ENCODE results near the gene AOC1. TPM values are rescaled to one million over a fixed set of nuclear protein-coding genes. Genes with fewer than 3 reads are reported as not detected.

The AOC1 gene
- total RNA-seq, 2 experiments from 2014 or later = not detected

DNA sequence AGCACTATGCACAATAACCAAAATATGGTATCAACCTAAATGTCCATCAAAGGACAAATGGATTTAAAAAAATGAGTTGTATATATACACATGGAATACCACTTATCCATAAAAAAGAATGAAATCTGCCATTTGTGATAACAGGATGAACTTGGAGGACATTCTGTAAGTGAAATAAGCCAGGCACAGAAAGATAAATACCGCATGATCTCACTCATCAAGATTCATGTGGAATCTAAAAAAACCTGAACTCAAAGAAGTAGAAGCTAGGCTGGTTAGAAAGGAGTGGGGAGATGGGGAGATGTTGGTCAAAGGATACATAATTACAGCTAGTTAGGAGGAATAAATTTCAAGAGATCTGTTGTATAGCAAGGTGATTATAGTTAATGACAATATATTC, 17.3 kb upstream of the AOC1 start:
- no peak overlapping the region for H3K4me3 ChIP-seq (ENCODE audit: low read length)
- POLR2A ChIA-PET = no interaction called here

DNA sequence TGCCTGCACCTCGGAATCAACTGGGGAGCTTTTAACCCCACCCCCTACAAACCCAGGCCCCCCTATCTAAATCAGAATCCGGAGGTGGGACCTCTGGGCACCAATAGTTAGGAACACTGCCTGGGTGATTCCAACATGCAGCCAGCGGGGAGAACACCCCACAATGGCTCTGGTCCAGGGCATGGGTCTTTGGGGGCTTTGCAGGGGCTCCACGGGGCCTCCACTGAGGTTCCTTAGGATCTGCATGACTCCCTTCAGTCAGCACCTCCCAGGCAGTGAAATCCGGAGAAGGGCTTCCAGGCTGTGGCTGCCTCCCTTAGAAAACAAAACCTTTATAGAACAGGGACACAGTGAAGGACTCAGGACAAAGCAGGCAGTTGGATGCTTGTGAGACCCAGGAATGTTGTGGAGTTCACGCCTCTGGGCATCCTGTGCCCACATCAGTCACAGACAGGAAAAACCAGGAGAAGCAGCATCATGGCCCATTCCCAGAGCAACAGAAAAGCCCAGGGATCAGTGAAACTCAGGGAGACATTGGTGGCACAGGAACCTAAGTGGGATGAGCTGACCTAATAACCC, 16.5 kb upstream of the AOC1 start:
- no peak overlapping the region for H3K4me3 ChIP-seq (ENCODE audit: low read length)
- H3K4me1 ChIP-seq (ENCODE audit: insufficient read depth, low read length) = no peaks in the 10 kb centered on the region
- intact Hi-C loops (cut with DNase I, micrococcal nuclease) = no loop called here
- peaks cover 11 to 13% of the 10 kb centered on the region in 2 experiments for H3K27me3 ChIP-seq (ENCODE audit: control insufficient read depth in 1 of 2, insufficient read depth in 2 of 2, low read length in 2 of 2)
- H3K9me3 ChIP-seq (ENCODE audit: control insufficient read depth in 1 of 2, insufficient read depth in 1 of 2, low read length in 2 of 2) = no peaks in the 10 kb centered on the region
- no peak overlapping the region for H3K27ac ChIP-seq (ENCODE audit: low read depth in 1 of 2, low read length in 2 of 2)
- Mint-ChIP-seq H3K27ac (no peak overlapping the region), H3K4me1 (ENCODE audit: low read depth) (no peaks in the 10 kb centered on the region), H3K27me3 (peaks cover 31% of the 10 kb centered on the region), H3K9me3 (no peaks in the 10 kb centered on the region), H3K36me3 (ENCODE audit: low read depth) (no peaks in the 10 kb centered on the region), H3K4me3 (no peak overlapping the region)
- ChIA-PET CTCF (no interaction called here), POLR2A (no interaction called here)
- no peak for DNase-seq
- no peaks in the 10 kb centered on the region for H3K36me3 ChIP-seq (ENCODE audit: insufficient read depth, low read length)
- TF ChIP-seq, protein P1, sequence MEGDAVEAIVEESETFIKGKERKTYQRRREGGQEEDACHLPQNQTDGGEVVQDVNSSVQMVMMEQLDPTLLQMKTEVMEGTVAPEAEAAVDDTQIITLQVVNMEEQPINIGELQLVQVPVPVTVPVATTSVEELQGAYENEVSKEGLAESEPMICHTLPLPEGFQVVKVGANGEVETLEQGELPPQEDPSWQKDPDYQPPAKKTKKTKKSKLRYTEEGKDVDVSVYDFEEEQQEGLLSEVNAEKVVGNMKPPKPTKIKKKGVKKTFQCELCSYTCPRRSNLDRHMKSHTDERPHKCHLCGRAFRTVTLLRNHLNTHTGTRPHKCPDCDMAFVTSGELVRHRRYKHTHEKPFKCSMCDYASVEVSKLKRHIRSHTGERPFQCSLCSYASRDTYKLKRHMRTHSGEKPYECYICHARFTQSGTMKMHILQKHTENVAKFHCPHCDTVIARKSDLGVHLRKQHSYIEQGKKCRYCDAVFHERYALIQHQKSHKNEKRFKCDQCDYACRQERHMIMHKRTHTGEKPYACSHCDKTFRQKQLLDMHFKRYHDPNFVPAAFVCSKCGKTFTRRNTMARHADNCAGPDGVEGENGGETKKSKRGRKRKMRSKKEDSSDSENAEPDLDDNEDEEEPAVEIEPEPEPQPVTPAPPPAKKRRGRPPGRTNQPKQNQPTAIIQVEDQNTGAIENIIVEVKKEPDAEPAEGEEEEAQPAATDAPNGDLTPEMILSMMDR (IDR thresholded peaks at IDR 0.05) = no peak
- ATAC-seq (ENCODE audit: poor library complexity) = no peak

More for the DNA sequence above, 17.3 kb upstream of the AOC1 start:
- CTCF ChIA-PET = no interaction called here
- intact Hi-C loops (cut with DNase I, micrococcal nuclease) = no loop called here
- Histone ChIP-seq H3K9me3 (ENCODE audit: control insufficient read depth in 1 of 2, insufficient read depth in 1 of 2, low read length in 2 of 2) (no peaks in the 10 kb centered on the region), H3K27me3 (ENCODE audit: control insufficient read depth in 1 of 2, insufficient read depth in 2 of 2, low read length in 2 of 2) (peaks cover 12 to 13% of the 10 kb centered on the region in 2 experiments), H3K27ac (ENCODE audit: low read depth in 1 of 2, low read length in 2 of 2) (no peak overlapping the region), H3K4me1 (ENCODE audit: insufficient read depth, low read length) (no peaks in the 10 kb centered on the region), H3K36me3 (ENCODE audit: insufficient read depth, low read length) (no peaks in the 10 kb centered on the region)
- no peak overlapping the region for H3K27ac Mint-ChIP-seq
- no peak for ATAC-seq (ENCODE audit: poor library complexity)
- no peak overlapping the region for H3K4me3 Mint-ChIP-seq
- no peaks in the 10 kb centered on the region for H3K4me1 Mint-ChIP-seq (ENCODE audit: low read depth)
- H3K36me3 Mint-ChIP-seq (ENCODE audit: low read depth) = no peaks in the 10 kb centered on the region
- no peaks in the 10 kb centered on the region for H3K9me3 Mint-ChIP-seq
- no peak for DNase-seq
- H3K27me3 Mint-ChIP-seq = peaks cover 38% of the 10 kb centered on the region
- TF ChIP-seq, protein P1 (IDR thresholded peaks at IDR 0.05) = no peak

DNA sequence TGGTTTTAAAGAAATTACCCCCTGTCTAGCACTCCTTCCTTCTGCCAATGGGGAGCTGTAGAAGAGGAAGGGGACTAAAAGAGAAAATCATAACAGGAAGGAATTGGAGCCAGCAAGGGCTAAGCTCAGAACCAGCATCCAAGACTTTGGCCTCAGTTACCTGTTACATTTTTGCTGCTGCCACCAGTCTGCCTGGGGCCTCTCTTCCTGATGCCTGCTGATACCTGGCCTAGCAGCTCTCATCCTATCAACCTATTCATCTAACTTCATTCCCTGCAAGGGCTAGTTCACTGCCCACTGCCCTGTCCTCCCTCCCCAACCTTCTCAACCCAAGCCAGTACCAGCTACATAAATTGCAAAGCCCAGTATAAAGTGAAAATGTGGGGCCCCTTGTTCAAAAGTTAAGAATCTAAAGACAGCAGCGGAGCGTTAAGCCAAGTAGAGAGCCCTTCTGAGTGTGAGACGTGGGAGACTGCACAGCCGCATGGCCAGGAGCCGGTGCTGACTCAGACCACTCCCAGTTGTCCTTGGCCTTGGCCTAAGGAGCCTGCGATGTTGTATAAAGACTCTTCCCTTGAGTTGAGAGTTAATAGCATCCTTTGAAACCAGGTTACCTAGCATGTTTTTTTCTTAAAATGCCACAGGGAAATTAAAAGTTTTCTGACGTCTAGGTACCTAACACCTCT, 13.2 kb upstream of the AOC1 start:
- no peaks in the 10 kb centered on the region for H3K4me1 Mint-ChIP-seq (ENCODE audit: low read depth)
- peaks cover 0 to 1% of the 10 kb centered on the region in 2 experiments for H3K27me3 ChIP-seq (ENCODE audit: control insufficient read depth in 1 of 2, insufficient read depth in 2 of 2, low read length in 2 of 2)
- CTCF ChIA-PET = no interaction called here
- no peaks in the 10 kb centered on the region for H3K4me1 ChIP-seq (ENCODE audit: insufficient read depth, low read length)
- POLR2A ChIA-PET = no interaction called here
- intact Hi-C loops (cut with DNase I, micrococcal nuclease) = no loop called here
- ATAC-seq (ENCODE audit: poor library complexity) = no peak
- no peak overlapping the region for H3K4me3 ChIP-seq (ENCODE audit: low read length)
- peaks cover 7% of the 10 kb centered on the region for H3K27me3 Mint-ChIP-seq
- H3K27ac Mint-ChIP-seq = no peak overlapping the region
- TF ChIP-seq, protein P1 (IDR thresholded peaks at IDR 0.05) = no peak
- no peaks in the 10 kb centered on the region for H3K36me3 ChIP-seq (ENCODE audit: insufficient read depth, low read length)
- no peaks in the 10 kb centered on the region for H3K36me3 Mint-ChIP-seq (ENCODE audit: low read depth)
- no peak overlapping the region for H3K4me3 Mint-ChIP-seq
- H3K9me3 Mint-ChIP-seq = no peaks in the 10 kb centered on the region
- no peak overlapping the region for H3K27ac ChIP-seq (ENCODE audit: low read depth in 1 of 2, low read length in 2 of 2)
- no peak for DNase-seq
- H3K9me3 ChIP-seq (ENCODE audit: control insufficient read depth in 1 of 2, insufficient read depth in 1 of 2, low read length in 2 of 2) = no peaks in the 10 kb centered on the region
